ENCODE data around the gene CNNM2.
"Not testable (repeated sequence)": the region's sequence is repeated elsewhere in the genome, so short reads cannot be mapped to it uniquely, and the experiment has no call there.

The CNNM2 gene

DNA sequence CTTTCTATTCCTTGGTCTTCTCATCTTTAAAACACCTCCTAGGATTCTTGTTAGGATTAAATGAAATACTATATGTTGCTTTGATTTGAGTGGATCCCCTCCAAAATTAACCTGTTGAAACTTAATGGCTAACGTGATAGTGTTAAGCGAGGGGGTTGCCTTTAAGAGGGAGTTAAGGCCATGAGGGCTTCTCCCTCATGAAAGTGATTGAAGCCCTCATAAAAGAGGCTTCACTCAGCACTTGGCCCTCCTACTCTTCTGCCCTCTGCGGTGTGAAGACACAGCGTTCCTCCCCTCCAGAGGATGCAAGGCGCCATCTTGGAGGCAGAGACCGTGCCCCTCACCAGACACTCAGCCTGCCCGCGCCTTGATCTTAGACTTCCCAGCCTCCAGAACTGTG is 46.6 kb downstream of the CNNM2 start:
- TF ChIP-seq, protein P1, sequence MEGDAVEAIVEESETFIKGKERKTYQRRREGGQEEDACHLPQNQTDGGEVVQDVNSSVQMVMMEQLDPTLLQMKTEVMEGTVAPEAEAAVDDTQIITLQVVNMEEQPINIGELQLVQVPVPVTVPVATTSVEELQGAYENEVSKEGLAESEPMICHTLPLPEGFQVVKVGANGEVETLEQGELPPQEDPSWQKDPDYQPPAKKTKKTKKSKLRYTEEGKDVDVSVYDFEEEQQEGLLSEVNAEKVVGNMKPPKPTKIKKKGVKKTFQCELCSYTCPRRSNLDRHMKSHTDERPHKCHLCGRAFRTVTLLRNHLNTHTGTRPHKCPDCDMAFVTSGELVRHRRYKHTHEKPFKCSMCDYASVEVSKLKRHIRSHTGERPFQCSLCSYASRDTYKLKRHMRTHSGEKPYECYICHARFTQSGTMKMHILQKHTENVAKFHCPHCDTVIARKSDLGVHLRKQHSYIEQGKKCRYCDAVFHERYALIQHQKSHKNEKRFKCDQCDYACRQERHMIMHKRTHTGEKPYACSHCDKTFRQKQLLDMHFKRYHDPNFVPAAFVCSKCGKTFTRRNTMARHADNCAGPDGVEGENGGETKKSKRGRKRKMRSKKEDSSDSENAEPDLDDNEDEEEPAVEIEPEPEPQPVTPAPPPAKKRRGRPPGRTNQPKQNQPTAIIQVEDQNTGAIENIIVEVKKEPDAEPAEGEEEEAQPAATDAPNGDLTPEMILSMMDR (IDR thresholded peaks at IDR 0.05; ENCODE audit: control insufficient read depth, extremely low read depth, insufficient read depth): no peak
- DNase-seq (ENCODE audit: low read depth): no peak
- no peak overlapping the region for H3K4me3 ChIP-seq (ENCODE audit: low read depth, low read length)

- no peak overlapping the region for H3K4me3 ChIP-seq (ENCODE audit: low read depth, low read length)
- DNase-seq (ENCODE audit: low read depth): no peak
- TF ChIP-seq, protein P1 (IDR thresholded peaks at IDR 0.05; ENCODE audit: control insufficient read depth, extremely low read depth, insufficient read depth): no peak
These were observed 47.3 kb downstream of the CNNM2 start for GRCh38 chr10:102965311-102965851.

DNA sequence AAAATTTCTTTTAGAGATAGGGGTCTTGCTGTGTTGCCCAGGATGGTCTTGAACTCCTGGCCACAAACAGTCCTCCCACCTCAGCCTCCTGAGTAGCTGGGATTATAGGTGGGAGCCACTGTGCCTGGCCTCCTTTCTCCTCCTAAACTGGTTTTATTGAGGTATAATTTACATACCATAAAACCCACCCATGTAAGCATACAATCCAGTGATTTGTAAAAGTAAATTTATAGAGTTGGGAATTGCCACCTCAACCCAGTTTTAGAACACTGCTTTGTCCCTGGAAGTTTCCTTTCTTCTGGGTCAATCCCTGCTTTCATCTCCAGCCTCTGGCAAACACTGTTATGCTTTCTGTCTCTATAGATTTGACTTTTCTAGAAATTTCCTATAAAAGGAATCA is 49.0 kb downstream of the CNNM2 start:
- TF ChIP-seq, protein P1 (IDR thresholded peaks at IDR 0.05; ENCODE audit: control insufficient read depth, extremely low read depth, insufficient read depth): no peak
- H3K4me3 ChIP-seq (ENCODE audit: low read depth, low read length): no peak overlapping the region
- no peak for DNase-seq (ENCODE audit: low read depth)

- H3K4me3 ChIP-seq (ENCODE audit: low read depth, low read length): no peak overlapping the region
- TF ChIP-seq, protein P1 (IDR thresholded peaks at IDR 0.05; ENCODE audit: control insufficient read depth, extremely low read depth, insufficient read depth): no peak
- no peak for DNase-seq (ENCODE audit: low read depth)
These were observed 52.7 kb downstream of the CNNM2 start for GRCh38 chr10:102970562-102971340.

DNA sequence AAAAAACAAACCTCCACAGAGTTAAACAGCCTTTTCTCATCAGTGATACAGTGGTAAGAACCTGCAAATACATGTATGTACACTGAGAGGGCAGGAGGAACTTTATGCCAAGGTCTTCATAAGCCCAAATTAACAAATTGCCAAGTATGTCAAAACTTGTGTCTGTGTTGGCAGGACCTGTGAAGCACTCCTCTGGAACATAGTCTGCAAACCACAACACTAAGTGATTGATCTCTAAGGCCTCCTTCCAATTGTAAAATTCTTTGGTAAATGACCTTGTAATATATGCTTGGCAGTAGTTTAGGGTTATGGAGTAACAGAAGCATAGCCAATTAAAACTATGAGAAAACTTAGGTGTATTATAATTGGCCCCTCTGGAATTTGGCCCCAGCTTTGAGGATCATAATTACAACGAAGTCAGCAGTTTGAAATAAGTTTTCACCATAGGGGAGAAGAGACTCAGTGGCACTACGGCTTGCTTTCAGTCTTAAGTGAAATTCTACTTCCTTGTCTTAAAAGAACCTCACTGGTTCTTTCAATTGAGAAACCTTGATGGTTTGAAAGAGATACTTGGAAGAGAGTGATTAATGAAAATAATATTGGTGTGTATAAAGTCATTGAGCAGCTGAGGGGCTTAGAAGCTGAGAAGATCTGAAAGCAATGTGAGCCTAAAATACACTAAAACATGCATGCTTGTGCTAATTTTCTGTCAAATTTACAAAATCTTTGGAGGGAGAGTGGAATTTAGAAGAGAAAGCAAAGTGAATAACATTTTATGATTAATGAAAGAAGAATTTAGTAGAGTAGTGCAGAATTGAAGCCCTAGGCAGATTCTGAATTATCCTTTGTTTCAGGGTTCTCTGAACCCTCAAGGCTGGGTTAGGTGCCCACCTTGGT is 57.6 kb downstream of the CNNM2 start:
- TF ChIP-seq, protein P1 (IDR thresholded peaks at IDR 0.05; ENCODE audit: control insufficient read depth, extremely low read depth, insufficient read depth): no peak
- DNase-seq (ENCODE audit: low read depth): no peak

DNA sequence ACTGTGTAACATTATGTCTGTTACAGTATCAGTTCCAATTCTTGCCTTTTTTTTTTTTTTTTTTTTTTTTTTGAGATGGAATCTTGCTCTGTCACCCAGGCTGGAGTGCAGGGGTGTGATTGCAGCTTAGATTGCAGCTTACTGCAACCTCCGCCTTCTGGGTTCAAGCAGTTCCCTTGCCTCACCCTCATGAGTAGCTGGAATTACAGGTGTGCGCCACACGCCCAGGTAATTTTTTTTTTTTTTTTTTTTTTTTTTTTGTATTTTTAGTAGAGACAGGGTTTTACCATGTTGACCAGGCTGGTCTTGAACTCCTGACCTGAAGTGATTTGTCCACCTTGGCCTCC is 58.3 kb downstream of the CNNM2 start:
- not testable (repeated sequence) for H3K4me3 ChIP-seq (ENCODE audit: low read depth, low read length); DNase-seq (ENCODE audit: low read depth)

More for the DNA sequence above, 57.6 kb downstream of the CNNM2 start:
- no peak overlapping the region for H3K4me3 ChIP-seq (ENCODE audit: low read depth, low read length)

- H3K4me3 ChIP-seq (ENCODE audit: low read depth, low read length): no peak overlapping the region
- TF ChIP-seq, protein P1 (IDR thresholded peaks at IDR 0.05; ENCODE audit: control insufficient read depth, extremely low read depth, insufficient read depth): no peak
- DNase-seq (ENCODE audit: low read depth): peak; percentile 89
These were observed 64.2 kb downstream of the CNNM2 start for GRCh38 chr10:102982296-102982695.

Measured in LNCaP clone FGC (cell line).